GM10248 (cell line): Measurements from ENCODE around the gene PEPD.

Experiments used
- CTCF ChIA-PET: fragments of 300-600 bp; sonication (Branson Sonifier 250); formaldehyde crosslinking; extraction: SDS; loops from one replicate; lab custom pipeline; 2021; ENCODE audit warnings: antibody characterized with exemption; lab: Yijun Ruan, JAX
- POLR2A ChIA-PET: fragments of 350-650 bp; sonication (Branson Sonifier 250); formaldehyde crosslinking; extraction: SDS; loops from one replicate; lab custom pipeline; 2020; ENCODE audit warnings: antibody characterized with exemption; lab: Yijun Ruan, JAX
- DNase-seq: peaks from one replicate; pipeline ENCODE4 v3.0.0; 2012; ENCODE audit errors: extremely low spot score
- TF ChIP-seq, protein P1 (sequence below): IDR thresholded peaks from 2 replicates; pipeline ENCODE4 v1.5.1; 2012; ENCODE audit warnings: mild to moderate bottlenecking, low read depth; ENCODE audit errors: extremely low read depth, missing control alignments, control extremely low read depth

Gene PEPD

DNA sequence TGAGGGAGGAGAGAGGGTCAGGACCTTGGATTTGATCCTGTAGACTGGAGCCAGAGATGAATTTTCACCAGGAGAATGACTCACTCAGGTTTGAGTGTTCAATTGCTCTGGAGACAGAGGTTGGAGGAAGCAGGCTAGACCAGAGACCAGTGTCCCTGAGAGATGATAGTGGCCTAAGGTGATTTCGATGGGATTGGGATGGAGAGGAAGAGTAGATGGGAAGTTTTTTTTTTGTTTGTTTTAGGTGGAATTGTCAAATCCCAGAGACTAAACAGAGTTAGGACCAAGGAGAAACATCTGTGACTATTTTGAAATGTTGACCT is 145.8 kb downstream of the PEPD start:
- no peak for DNase-seq
- POLR2A ChIA-PET = no interaction called here
- TF ChIP-seq, protein P1, sequence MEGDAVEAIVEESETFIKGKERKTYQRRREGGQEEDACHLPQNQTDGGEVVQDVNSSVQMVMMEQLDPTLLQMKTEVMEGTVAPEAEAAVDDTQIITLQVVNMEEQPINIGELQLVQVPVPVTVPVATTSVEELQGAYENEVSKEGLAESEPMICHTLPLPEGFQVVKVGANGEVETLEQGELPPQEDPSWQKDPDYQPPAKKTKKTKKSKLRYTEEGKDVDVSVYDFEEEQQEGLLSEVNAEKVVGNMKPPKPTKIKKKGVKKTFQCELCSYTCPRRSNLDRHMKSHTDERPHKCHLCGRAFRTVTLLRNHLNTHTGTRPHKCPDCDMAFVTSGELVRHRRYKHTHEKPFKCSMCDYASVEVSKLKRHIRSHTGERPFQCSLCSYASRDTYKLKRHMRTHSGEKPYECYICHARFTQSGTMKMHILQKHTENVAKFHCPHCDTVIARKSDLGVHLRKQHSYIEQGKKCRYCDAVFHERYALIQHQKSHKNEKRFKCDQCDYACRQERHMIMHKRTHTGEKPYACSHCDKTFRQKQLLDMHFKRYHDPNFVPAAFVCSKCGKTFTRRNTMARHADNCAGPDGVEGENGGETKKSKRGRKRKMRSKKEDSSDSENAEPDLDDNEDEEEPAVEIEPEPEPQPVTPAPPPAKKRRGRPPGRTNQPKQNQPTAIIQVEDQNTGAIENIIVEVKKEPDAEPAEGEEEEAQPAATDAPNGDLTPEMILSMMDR = no peak
- CTCF ChIA-PET = interaction anchor here (1.2 to 2.0 kb wide), 3 partner anchors 33 to 192 kb away, joined by 3 to 5 read pairs (median 3); no protein-coding TSS in a partner anchor

DNA sequence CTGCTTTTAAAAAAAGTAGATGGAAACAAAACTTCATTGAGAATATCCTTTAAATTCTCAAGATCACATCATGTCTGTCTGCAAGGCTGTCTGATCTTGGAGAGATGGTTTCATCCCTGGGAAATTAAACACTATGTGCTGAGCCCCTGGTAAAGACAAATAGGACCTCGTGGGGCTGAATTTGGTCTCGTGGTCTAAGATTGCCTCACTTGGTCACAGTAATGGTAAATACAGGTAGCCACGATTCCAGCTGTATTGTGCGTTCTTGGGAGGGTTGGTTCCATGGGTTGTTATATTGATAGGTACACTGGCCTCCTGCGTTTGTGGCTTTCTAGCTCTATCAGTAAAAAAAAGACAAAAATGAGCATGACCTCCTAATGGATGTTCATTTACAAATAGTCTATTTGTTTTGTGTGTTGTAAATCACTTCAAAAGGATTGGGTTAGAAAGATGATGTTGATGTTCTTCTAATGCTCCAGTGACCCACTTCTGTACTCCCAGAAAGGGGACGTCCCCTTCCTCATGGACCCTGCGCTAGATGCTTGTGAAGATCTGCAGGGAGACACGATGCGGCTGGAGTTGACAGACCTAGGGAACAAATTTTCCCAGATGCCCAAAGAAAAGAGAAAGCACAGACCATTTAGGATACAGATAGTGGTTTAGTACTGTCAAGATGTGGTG is 146.3 kb downstream of the PEPD start:
- CTCF ChIA-PET = interaction anchor here (1.2 to 1.8 kb wide), 6 partner anchors 11 to 213 kb away, joined by 3 to 6 read pairs (median 4); no protein-coding TSS in a partner anchor
- TF ChIP-seq, protein P1 = no peak
- POLR2A ChIA-PET = no interaction called here
- no peak for DNase-seq

DNA sequence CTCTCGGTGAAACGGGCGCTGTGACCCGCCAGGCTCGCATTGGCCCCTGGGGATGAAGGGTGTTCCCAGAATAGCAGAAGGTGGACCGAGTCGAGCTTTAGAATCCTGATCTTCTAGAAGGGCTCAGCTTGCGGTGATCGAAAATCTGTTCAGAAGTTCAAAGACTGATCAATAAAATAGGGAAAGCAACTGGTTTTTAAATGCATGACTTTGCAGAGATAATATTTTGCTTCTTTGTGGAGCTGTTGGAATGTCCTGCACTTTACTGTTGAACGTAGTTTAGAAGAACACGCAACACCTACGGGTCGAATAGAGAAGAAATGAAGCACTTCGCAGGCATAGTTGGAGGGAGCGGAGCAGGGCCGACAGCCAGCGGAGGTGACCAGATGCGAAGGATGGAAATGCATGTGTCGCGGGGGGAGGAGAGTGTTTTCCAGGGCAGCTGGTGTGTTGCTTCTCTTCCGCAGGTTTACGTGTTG is 147.3 kb downstream of the PEPD start:
- no peak for DNase-seq
- TF ChIP-seq, protein P1 = no peak
- CTCF ChIA-PET = interaction anchor here (1.0 to 1.8 kb wide), 9 partner anchors 10 to 212 kb away, joined by 3 to 11 read pairs (median 4); no protein-coding TSS in a partner anchor
- POLR2A ChIA-PET = interaction anchor here (0.6 to 1.0 kb wide), 2 partner anchors 17 to 990 kb away, joined by 3 read pairs; partner anchors contain the start of gene GPI

DNA sequence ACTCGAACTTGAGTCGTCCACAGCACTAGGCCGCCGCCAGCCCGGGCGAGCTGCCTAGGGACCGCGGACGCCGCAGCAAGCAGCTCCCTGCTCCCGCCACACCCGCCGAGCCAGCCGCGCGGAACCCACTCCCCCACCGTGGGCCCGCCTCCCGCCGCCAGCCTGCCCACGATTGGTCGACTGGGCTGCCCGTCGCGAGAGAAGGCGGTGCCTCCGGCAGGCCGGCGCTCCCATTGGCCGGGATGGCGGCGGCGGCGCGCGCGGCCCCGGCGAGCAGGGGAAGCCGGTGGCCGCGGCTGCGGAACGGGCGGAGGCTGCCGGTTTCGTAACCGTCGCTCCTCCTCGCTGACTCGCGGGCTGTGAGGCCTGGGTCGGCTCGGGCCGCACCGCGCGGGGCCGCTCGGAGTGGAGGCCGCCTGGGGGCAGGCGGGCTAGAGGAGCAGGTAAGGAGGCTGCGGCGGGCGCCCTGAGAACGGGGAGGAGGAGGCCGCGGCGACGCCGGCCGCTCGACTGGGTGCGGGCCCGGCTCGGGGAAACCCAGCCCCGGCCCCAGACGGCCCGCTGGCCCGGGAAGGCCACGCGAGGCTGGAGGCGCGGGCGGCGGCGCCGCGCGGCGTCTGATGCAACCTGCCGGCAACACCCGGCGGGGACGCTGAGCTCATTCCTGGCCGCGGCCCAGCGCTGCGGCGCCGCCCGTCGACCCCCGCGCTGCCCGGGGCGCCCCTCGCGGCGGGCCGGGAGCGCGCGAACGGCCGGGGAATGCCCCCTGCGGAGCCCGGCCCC is 147.9 kb downstream of the PEPD start, which contains the start of gene CEBPG:
Gene CEBPG, plus strand, starts transcription at position 257 of the 783 bp plus-strand sequence. CDS start 5,531 bp downstream, outside the sequence.
- TF ChIP-seq, protein P1 = no peak
- ChIA-PET CTCF (interaction anchor here (1.0 to 1.8 kb wide), 9 partner anchors 9 to 248 kb away, joined by 3 to 11 read pairs (median 3); no protein-coding TSS in a partner anchor), POLR2A (interaction anchor here (0.6 to 1.0 kb wide), 2 partner anchors 18 to 991 kb away, joined by 3 read pairs; partner anchors contain the start of gene GPI)
- peak; percentile 99 for DNase-seq

DNA sequence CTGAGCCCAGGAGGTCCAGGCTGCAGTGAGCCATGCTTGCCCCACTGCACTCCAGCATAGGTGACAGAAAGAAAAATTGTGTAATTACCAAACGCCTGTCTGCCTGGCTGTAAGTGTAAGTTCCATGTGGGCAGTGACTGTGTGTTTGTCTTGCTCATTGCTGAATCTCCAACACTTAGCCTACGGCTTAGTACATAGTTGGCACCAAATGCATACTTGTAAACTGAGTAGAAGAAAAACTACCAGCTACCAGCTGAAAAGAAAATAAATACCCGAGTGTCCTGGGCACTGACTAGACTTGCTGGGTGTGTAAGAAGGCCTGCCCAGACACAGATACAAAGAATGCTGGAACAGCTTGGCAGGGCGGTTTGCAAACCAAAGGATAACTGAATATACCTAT is 150.8 kb downstream of the PEPD start:
- CTCF ChIA-PET = interaction anchor here (1.0 to 1.1 kb wide), 2 partner anchors 135 to 148 kb away, joined by 3 read pairs; no protein-coding TSS in a partner anchor

More for the DNA sequence above, 150.8 kb downstream of the PEPD start:
- no peak for DNase-seq
- POLR2A ChIA-PET = no interaction called here
- TF ChIP-seq, protein P1 = no peak
